Panc1 (cell line): ENCODE measurements around the gene RAB40B. TPM values are rescaled to one million over a fixed set of nuclear protein-coding genes. Genes with fewer than 3 reads are reported as not detected.

Source experiments
- ATAC-seq: fragments of 200-7000 bp; cut with Tn5 transposase; 2 replicates; pipeline ENCODE4 v1.9.1; 2020; ENCODE audit warnings: mild to moderate bottlenecking, moderate library complexity
- BruUV-seq: library from RNA; stranded (reverse); fragments of 400-500 nt; replicated peaks from 2 replicates; lab custom pipeline; 2021; lab: Mats Ljungman, UMichigan
- CTCF ChIA-PET: fragments of 300-600 bp; sonication (Branson Sonifier 250); formaldehyde crosslinking; loops from one replicate; lab custom pipeline; 2022; ENCODE audit warnings: antibody characterized with exemption; lab: Charles Lee
- POLR2A ChIA-PET: fragments of 300-600 bp; sonication (Branson Sonifier 250); formaldehyde crosslinking; loops from one replicate; lab custom pipeline; 2022; ENCODE audit warnings: antibody characterized with exemption; lab: Charles Lee
- DNase-seq: peaks from one replicate; pipeline ENCODE4 v3.0.0-alpha.2; 2010; ENCODE audit warnings: low read depth, low spot score
- H3K27ac ChIP-seq: 2 replicates; pipeline ENCODE4 v1.5.1; 2011; ENCODE audit warnings: mild to moderate bottlenecking, low read length, inconsistent platforms
- H3K27me3 ChIP-seq: fragments of 200-500 bp; sonication (Bioruptor generic); 2 replicates; pipeline ENCODE4 v1.6.0; 2014; ENCODE audit warnings: low read length, inconsistent platforms; ENCODE audit not compliant: control insufficient read depth, insufficient read depth
- H3K36me3 ChIP-seq: fragments of 200-500 bp; sonication (Bioruptor generic); 2 replicates; pipeline ENCODE4 v1.5.1; 2014; ENCODE audit warnings: inconsistent platforms, mild to moderate bottlenecking, low read length, moderate library complexity; ENCODE audit not compliant: control insufficient read depth, insufficient read depth
- H3K4me1 ChIP-seq: 2 replicates; pipeline ENCODE4 v1.5.1; 2011; ENCODE audit warnings: inconsistent platforms, mild to moderate bottlenecking, low read length, moderate library complexity; ENCODE audit not compliant: control insufficient read depth, insufficient read depth
- H3K4me3 ChIP-seq, 2 experiments: 2 replicates each; pipeline ENCODE4 v1.5.1; 2011 to 2012; ENCODE audit warnings: low read depth in 2 of 2, low read length in 2 of 2, mild to moderate bottlenecking in 2 of 2, inconsistent platforms in 1 of 2, moderate library complexity in 1 of 2
- H3K9me3 ChIP-seq: fragments of 200-500 bp; sonication (Bioruptor generic); 2 replicates; pipeline ENCODE4 v1.5.1; 2014; ENCODE audit warnings: low read depth, mild to moderate bottlenecking, inconsistent platforms, low read length, moderate library complexity; ENCODE audit not compliant: control insufficient read depth, insufficient read depth
- POLR2AphosphoS5 ChIP-seq: IDR thresholded peaks from 2 replicates; pipeline ENCODE4 v1.6.1; 2012; ENCODE audit warnings: mild to moderate bottlenecking, low read depth, low read length, moderate library complexity
- SIN3A ChIP-seq: IDR thresholded peaks from 2 replicates; pipeline ENCODE4 v1.6.1; 2012; ENCODE audit warnings: low read depth, mild to moderate bottlenecking, low read length, moderate library complexity, borderline replicate concordance; ENCODE audit not compliant: insufficient read depth
- TCF7L2 ChIP-seq: IDR thresholded peaks from 2 replicates; pipeline ENCODE4 v1.6.1; 2011; ENCODE audit warnings: mild to moderate bottlenecking, low read depth, low read length, inconsistent platforms
- in situ Hi-C: cut with HindIII; loops from 2 replicates; pipeline ENCODE4 v1.10.0; 2016; ENCODE audit warnings: low sequenced_read_pairs, low pct_unique_long_range_greater_than_20kb
- intact Hi-C: fragments of 100-400 bp; cut with micrococcal nuclease; formaldehyde crosslinking; loops from one replicate; pipeline ENCODE4 v1.10.0; 2022; ENCODE audit not compliant: unreplicated experiment
- total RNA-seq: library from RNA; stranded (reverse); gene quantifications from one replicate; pipeline ENCODE4 v1.2.1, GENCODE V29; 2021; ENCODE audit not compliant: unreplicated experiment
- TF ChIP-seq, protein P1 (sequence below), 2 experiments: IDR thresholded peaks; 2 replicates each; pipeline ENCODE4 v1.6.1; 2011 to 2012; ENCODE audit warnings: low read depth in 2 of 2, control low read depth in 1 of 2, low read length in 1 of 2, mild to moderate bottlenecking in 1 of 2, moderate library complexity in 1 of 2; ENCODE audit not compliant: insufficient read depth in 1 of 2
- TF ChIP-seq, protein P2 (sequence below): fragments of 450-650 bp; IDR thresholded peaks from 2 replicates; pipeline ENCODE4 v1.5.1; 2017; ENCODE audit warnings: mild to moderate bottlenecking

RAB40B gene
- total RNA-seq, 1 experiment from 2014 or later = 7.1 TPM

GRCh38 chr17:82705756-82706155 lies 7.3 kb upstream of the RAB40B start:
- no TSS peak for BruUV-seq
- Histone ChIP-seq H3K9me3 (no peaks in the 10 kb centered on the region), H3K36me3 (no peaks in the 10 kb centered on the region), H3K27me3 (no peaks in the 10 kb centered on the region), H3K4me1 (peaks cover 7% of the 10 kb centered on the region), H3K27ac (no peak overlapping the region), H3K4me3 (no peak overlapping the region)
- ChIA-PET POLR2A (no interaction called here), CTCF (no interaction called here)
- DNase-seq = no peak
- in situ Hi-C loops = no loop called here
- intact Hi-C loops = no loop called here
- no peak for TF ChIP-seq TCF7L2
- TF ChIP-seq, protein P1, sequence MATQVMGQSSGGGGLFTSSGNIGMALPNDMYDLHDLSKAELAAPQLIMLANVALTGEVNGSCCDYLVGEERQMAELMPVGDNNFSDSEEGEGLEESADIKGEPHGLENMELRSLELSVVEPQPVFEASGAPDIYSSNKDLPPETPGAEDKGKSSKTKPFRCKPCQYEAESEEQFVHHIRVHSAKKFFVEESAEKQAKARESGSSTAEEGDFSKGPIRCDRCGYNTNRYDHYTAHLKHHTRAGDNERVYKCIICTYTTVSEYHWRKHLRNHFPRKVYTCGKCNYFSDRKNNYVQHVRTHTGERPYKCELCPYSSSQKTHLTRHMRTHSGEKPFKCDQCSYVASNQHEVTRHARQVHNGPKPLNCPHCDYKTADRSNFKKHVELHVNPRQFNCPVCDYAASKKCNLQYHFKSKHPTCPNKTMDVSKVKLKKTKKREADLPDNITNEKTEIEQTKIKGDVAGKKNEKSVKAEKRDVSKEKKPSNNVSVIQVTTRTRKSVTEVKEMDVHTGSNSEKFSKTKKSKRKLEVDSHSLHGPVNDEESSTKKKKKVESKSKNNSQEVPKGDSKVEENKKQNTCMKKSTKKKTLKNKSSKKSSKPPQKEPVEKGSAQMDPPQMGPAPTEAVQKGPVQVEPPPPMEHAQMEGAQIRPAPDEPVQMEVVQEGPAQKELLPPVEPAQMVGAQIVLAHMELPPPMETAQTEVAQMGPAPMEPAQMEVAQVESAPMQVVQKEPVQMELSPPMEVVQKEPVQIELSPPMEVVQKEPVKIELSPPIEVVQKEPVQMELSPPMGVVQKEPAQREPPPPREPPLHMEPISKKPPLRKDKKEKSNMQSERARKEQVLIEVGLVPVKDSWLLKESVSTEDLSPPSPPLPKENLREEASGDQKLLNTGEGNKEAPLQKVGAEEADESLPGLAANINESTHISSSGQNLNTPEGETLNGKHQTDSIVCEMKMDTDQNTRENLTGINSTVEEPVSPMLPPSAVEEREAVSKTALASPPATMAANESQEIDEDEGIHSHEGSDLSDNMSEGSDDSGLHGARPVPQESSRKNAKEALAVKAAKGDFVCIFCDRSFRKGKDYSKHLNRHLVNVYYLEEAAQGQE (IDR thresholded peaks at IDR 0.05; ENCODE audit: insufficient read depth in 1 of 2, low read depth in 2 of 2, low read length in 1 of 2) = no peak
- TF ChIP-seq, protein P2, sequence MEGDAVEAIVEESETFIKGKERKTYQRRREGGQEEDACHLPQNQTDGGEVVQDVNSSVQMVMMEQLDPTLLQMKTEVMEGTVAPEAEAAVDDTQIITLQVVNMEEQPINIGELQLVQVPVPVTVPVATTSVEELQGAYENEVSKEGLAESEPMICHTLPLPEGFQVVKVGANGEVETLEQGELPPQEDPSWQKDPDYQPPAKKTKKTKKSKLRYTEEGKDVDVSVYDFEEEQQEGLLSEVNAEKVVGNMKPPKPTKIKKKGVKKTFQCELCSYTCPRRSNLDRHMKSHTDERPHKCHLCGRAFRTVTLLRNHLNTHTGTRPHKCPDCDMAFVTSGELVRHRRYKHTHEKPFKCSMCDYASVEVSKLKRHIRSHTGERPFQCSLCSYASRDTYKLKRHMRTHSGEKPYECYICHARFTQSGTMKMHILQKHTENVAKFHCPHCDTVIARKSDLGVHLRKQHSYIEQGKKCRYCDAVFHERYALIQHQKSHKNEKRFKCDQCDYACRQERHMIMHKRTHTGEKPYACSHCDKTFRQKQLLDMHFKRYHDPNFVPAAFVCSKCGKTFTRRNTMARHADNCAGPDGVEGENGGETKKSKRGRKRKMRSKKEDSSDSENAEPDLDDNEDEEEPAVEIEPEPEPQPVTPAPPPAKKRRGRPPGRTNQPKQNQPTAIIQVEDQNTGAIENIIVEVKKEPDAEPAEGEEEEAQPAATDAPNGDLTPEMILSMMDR = no peak
- TF ChIP-seq POLR2AphosphoS5 = no peak
- TF ChIP-seq SIN3A = no peak
- no peak for ATAC-seq

- Histone ChIP-seq H3K4me3 (no peak overlapping the region), H3K27me3 (no peaks in the 10 kb centered on the region), H3K9me3 (no peaks in the 10 kb centered on the region), H3K4me1 (peaks cover 7% of the 10 kb centered on the region), H3K27ac (no peak overlapping the region), H3K36me3 (no peaks in the 10 kb centered on the region)
- no TSS peak for BruUV-seq
- ChIA-PET CTCF (no interaction called here), POLR2A (no interaction called here)
- ATAC-seq = no peak
- intact Hi-C loops = no loop called here
- no peak for DNase-seq
- in situ Hi-C loops = no loop called here
- TF ChIP-seq, protein P2 = no peak
- TF ChIP-seq POLR2AphosphoS5 = no peak
- TF ChIP-seq TCF7L2 = no peak
- TF ChIP-seq SIN3A = no peak
- TF ChIP-seq, protein P1 (IDR thresholded peaks at IDR 0.05; ENCODE audit: insufficient read depth in 1 of 2, low read depth in 2 of 2, low read length in 1 of 2) = no peak
These were observed 6.4 kb upstream of the RAB40B start for GRCh38 chr17:82704886-82705285.
